ENCODE data around the gene PINLYP.
A peak's percentile ranks its signal among the peaks of the same experiment; 100 is the strongest.

DNA sequence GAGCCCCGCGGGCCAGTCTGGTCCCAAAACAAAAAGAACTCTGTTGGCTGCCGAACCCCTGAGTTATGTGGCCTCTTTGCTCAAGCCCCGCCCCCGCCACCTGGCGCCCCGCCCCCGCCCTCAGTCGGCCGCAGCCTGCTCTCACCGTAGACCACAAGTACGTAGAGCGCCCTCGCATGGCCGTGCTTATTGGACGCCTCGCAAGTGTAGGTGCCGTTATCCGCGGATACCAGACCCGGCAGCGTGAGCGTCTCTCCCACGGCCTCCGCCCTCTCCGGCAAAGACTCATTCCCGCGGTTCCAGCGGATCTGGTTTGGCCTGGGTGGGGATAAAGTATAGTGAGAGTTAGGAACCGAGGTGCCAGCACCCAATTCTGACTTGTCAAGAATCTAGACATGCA, 49.3 kb downstream of the PINLYP start:
- TF ChIP-seq, protein P1, sequence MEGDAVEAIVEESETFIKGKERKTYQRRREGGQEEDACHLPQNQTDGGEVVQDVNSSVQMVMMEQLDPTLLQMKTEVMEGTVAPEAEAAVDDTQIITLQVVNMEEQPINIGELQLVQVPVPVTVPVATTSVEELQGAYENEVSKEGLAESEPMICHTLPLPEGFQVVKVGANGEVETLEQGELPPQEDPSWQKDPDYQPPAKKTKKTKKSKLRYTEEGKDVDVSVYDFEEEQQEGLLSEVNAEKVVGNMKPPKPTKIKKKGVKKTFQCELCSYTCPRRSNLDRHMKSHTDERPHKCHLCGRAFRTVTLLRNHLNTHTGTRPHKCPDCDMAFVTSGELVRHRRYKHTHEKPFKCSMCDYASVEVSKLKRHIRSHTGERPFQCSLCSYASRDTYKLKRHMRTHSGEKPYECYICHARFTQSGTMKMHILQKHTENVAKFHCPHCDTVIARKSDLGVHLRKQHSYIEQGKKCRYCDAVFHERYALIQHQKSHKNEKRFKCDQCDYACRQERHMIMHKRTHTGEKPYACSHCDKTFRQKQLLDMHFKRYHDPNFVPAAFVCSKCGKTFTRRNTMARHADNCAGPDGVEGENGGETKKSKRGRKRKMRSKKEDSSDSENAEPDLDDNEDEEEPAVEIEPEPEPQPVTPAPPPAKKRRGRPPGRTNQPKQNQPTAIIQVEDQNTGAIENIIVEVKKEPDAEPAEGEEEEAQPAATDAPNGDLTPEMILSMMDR (conservative IDR thresholded peaks at IDR 0.05 in 1 of 2, IDR thresholded peaks at IDR 0.05 in 1 of 2; ENCODE audit: extremely low read depth in 1 of 2, insufficient read depth in 1 of 2, low read depth in 1 of 2, low read length in 2 of 2), result peak; percentile 21 to 52
- no peak for TF ChIP-seq EZH2 (IDR thresholded peaks at IDR 0.05; ENCODE audit: borderline replicate concordance, low read length)

Data from mammary epithelial cell (primary cell).